ENCODE results near the gene APBB1.

APBB1 gene

GRCh38 chr11:6390718-6391469 is 28.0 kb downstream of the APBB1 start:
- DNase-seq = no peak

- DNase-seq = peak; percentile 91
Measured at GRCh38 chr11:6389905-6390717, 28.8 kb downstream of the APBB1 start, which contains the start of gene SMPD1. Gene SMPD1, plus strand, starts transcription at chr11:6390474. Its CDS starts 125 bp downstream, at chr11:6390599.

GRCh38 chr11:6388748-6389147 is 30.1 kb downstream of the APBB1 start:
- no peak for DNase-seq

- DNase-seq = no peak
Measured at GRCh38 chr11:6387811-6388599, 30.9 kb downstream of the APBB1 start.

DNA sequence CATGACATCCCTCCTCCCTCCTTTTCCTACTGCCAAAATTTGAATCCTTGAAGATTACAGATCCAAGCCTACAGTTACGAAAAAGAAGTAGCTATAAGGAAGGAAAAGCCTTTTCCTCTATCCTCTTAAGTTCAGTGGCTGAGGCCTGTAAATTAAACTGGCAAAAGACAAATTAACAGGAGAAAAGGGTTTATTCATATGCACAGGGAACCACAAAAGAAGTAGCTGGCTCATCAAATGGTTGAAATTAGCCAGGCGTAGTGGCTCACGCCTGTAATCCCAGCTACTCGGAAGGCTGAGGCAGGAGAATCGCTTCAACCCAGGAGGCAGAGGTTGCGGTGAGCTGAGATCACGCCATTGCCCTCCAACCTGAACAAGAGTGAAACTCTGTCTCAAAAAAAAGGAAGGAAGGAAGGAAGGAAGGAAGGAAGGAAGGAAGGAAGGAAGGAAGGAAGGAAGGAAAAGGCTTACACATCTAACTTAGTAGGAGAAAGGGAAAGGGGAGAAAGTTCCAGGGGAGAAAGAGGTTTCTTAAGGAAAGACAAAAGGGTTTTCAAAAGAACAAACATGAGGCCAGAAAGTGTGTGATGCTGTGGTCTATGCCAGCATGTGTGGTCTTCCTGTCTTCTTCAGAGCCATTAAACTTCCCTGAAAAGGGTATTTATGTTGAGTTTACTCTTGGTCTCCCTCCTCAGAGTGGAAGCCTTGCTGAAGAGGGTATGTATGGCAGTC is 33.7 kb downstream of the APBB1 start:
- DNase-seq = no peak

GRCh38 chr11:6378640-6378989 is 40.3 kb downstream of the APBB1 start:
- no peak for DNase-seq

DNA sequence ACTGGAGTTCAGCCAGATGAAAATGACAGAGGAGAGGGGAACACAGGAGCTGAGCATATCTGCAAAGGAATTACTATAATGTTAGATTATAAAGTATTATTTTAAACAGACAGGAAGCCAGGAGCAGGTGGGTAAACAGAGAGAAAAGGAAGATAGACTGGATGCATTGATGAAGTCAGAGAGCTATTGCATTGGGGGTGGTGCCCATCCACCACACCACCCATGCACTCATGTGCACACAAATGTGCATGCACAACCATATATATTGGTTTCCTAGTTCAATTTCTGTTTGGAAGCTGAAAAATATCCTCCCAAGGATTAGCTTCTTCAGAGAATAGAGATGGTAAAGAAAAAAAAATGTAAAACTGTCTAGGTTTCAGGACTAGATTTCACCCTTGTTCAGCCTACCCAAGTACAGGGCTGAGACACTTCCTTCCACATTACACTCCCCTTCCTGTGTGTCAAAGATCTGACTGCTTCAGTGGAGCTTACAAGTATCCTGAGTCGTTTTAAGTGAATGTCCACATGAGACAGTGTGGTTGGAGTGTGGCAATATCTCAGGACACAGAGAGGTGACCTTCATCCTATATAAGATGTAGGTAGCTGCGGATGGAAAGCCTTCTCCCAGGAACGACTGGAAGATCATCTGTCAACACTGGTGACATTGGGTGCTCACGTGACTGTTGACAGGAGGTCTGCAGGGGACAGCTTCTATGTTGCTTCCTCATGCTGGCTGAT is 40.8 kb downstream of the APBB1 start:
- DNase-seq = no peak

DNA sequence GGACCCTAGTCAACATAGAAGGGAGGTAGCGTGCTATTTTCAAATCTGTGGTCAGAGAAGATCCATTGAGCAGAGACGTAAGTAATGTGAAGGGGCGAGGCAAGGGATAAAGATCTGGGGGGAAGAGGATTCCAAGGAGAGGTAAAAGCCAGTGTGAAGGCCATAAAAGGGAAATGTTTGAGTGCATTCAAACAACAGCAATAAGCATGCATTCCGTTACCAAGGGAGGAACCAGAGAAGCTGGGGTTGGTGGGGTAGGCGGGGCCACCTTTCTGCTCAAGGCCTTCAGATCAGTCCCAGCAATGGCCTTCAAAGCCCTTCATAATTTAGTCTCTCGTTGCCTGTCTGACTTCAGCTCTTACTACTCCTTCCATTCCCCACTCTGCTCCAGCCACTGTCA is 47.1 kb downstream of the APBB1 start:
- no peak for DNase-seq

DNA sequence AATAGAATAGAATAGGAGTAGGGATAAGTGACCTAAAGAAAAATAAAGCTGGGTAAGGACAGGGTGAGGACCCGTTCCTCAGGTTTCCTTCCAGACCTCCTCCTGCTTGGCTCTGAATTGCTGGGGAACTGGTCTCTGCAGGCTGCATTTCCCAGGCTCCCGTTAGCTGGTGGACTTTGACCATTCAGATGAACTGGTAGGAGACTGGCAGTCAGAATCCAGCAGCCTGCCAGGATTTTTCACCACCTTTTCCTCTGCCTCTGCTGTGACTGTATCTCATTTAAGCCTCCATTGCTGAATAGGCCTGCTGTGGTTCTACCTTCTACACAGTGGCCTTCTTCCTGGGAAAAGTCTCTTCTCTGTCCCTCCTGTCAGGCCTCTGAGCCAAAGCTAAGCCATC is 53.2 kb downstream of the APBB1 start:
- no peak for DNase-seq

GRCh38 chr11:6362873-6363678 is 55.8 kb downstream of the APBB1 start:
- peak; percentile 10 for DNase-seq

- no peak for DNase-seq
Measured at GRCh38 chr11:6362185-6362872, 56.6 kb downstream of the APBB1 start.

DNA sequence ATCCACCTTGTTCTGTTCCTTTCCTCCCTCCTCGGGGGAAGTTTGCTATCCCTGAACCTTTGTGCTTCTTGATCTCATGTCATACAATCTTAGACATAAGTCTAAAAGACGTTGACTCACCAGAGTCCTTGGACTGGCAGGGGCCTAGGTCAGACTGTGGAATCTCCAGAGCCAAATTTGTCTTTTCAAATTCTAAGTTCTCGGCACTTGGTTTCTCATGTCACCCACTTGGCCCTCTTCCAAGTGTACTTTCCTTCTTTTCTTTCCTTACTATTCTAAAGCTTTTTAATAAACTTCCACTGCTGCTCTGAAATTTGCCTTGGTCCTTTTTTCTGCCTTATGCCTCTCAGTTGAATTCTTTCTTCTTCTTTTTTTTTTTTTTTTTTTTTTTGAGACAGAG is 58.7 kb downstream of the APBB1 start:
- DNase-seq = no peak

GRCh38 chr11:6357222-6357621 is 61.7 kb downstream of the APBB1 start:
- no peak for DNase-seq

GRCh38 chr11:6356503-6357055 is 62.3 kb downstream of the APBB1 start:
- DNase-seq = no peak

GRCh38 chr11:6354651-6355485 is 64.0 kb downstream of the APBB1 start:
- DNase-seq = no peak

DNA sequence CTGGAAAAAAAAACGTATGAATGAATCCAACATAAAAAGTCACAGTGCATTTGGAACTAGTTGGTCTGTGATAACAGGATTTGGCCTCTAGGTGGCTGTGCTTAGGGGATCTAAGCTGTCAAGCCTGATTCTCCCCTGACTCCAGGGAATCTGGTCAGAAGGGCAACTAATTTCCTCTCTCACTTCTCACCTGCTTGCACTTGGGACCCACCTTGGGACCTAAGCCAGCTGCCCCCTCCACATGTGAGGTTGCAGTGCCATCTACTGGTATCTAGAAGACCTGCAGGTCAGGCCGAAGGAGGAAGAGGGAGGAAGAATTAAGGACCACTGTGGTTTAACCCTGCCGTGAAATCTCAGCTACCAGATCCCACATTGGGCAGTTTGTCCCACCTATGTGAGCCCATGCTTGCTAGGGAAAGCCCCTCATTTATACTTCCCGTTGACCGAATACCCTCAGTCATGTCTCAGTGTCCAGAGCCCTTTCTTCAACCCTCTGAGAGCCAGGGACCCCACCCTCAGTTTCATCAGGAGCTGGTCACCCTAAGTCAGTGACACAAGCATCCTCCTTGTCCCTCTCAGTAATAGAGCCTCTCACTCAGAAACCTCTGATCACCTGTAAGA is 65.4 kb downstream of the APBB1 start:
- DNase-seq = peak; percentile 40

GRCh38 chr11:6351782-6352382 is 67.0 kb downstream of the APBB1 start:
- DNase-seq = no peak

GRCh38 chr11:6350486-6350885 is 68.4 kb downstream of the APBB1 start:
- no peak for DNase-seq

Measured in NK-92 treated with Interleukin-12 subunit alpha and Interleukin-12 subunit beta, amount 100 ng/mL, for 24 hours (cell line).